HepG2 (cell line): ENCODE data around the gene EIF5A. TPM values are rescaled to one million over a fixed set of nuclear protein-coding genes. Genes with fewer than 3 reads are reported as not detected.

Source experiments
- ARNT2 ChIP-seq: sonication (generic); formaldehyde crosslinking; IDR thresholded peaks from 2 replicates; pipeline ENCODE4 v1.8.0; 2022; ENCODE audit warnings: mild to moderate bottlenecking, low read depth, missing genetic modification reagents, moderate library complexity
- ATF4 ChIP-seq, 2 experiments: fragments of 450-650 bp in 1 of 2; sonication (generic) in 1 of 2; formaldehyde crosslinking; IDR thresholded peaks; 2 replicates each; pipeline versions ENCODE4 v1.5.0 to v1.8.0; 2020 to 2022; ENCODE audit warnings: mild to moderate bottlenecking in 1 of 2, missing genetic modification reagents in 1 of 2
- CREB3 ChIP-seq: sonication (generic); formaldehyde crosslinking; IDR thresholded peaks from 2 replicates; pipeline ENCODE4 v1.5.0; 2020; ENCODE audit warnings: missing genetic modification reagents
- GPN1 ChIP-seq: sonication (generic); formaldehyde crosslinking; IDR thresholded peaks from 2 replicates; pipeline ENCODE4 v1.5.1; 2020; ENCODE audit warnings: missing genetic modification reagents, borderline replicate concordance
- JARID2 ChIP-seq: sonication (generic); formaldehyde crosslinking; IDR thresholded peaks from 2 replicates; pipeline ENCODE4 v1.8.1; 2023; ENCODE audit warnings: missing genetic modification reagents, inconsistent platforms; ENCODE audit not compliant: insufficient replicate concordance
- MBNL3 ChIP-seq: fragments of 250-450 bp; sonication (Bioruptor Pico); conservative IDR thresholded peaks from 2 replicates; pipeline ENCODE4 v1.8.0; 2022; ENCODE audit warnings: mild to moderate bottlenecking, inconsistent platforms
- MYNN ChIP-seq: sonication (generic); formaldehyde crosslinking; IDR thresholded peaks from 2 replicates; pipeline ENCODE4 v1.4.0; 2020; ENCODE audit warnings: mild to moderate bottlenecking, low read depth, missing genetic modification reagents
- NBN ChIP-seq: fragments of 450-650 bp; conservative IDR thresholded peaks from 2 replicates; pipeline ENCODE4 v1.6.1; 2017
- NCOA1 ChIP-seq: sonication (generic); formaldehyde crosslinking; IDR thresholded peaks from 2 replicates; pipeline ENCODE4 v1.9.0; 2021; ENCODE audit warnings: missing genetic modification reagents
- NFE2 ChIP-seq: sonication (generic); formaldehyde crosslinking; IDR thresholded peaks from 2 replicates; pipeline ENCODE4 v1.4.0; 2020; ENCODE audit warnings: missing genetic modification reagents
- NR2C2 ChIP-seq: sonication (generic); formaldehyde crosslinking; IDR thresholded peaks from 2 replicates; pipeline ENCODE4 v1.4.0; 2020; ENCODE audit warnings: missing genetic modification reagents, mild to moderate bottlenecking, moderate library complexity, borderline replicate concordance
- PHB2 ChIP-seq: fragments of 450-650 bp; IDR thresholded peaks from 2 replicates; pipeline ENCODE4 v1.6.1; 2018; ENCODE audit not compliant: partially characterized antibody
- PPARG ChIP-seq: conservative IDR thresholded peaks from 2 replicates; pipeline ENCODE4 v1.6.1; 2016; ENCODE audit warnings: missing biosample characterization, missing genetic modification reagents
- SALL2 ChIP-seq: sonication (generic); formaldehyde crosslinking; IDR thresholded peaks from 2 replicates; pipeline ENCODE4 v1.8.1; 2023; ENCODE audit warnings: mild to moderate bottlenecking, missing genetic modification reagents, inconsistent platforms
- SIN3B ChIP-seq: fragments of 150-350 bp; IDR thresholded peaks from 2 replicates; pipeline ENCODE4 v1.6.1; 2014; ENCODE audit warnings: low read length
- SRSF1 ChIP-seq: fragments of 200-400 bp; formaldehyde crosslinking; optimal IDR thresholded peaks from 2 replicates; pipeline ENCODE3; 2017; ENCODE audit warnings: mild to moderate bottlenecking, low read depth, low read length, moderate library complexity
- TAF15 ChIP-seq: fragments of 200-400 bp; formaldehyde crosslinking; IDR thresholded peaks from one replicate; pipeline ENCODE4 v1.6.1; 2018; ENCODE audit warnings: mild to moderate bottlenecking, low read depth, low read length; ENCODE audit not compliant: poor library complexity, severe bottlenecking
- ZNF12 ChIP-seq: sonication (generic); formaldehyde crosslinking; IDR thresholded peaks from 2 replicates; pipeline ENCODE4 v1.5.0; 2020; ENCODE audit warnings: missing genetic modification reagents
- ZNF235 ChIP-seq: sonication (generic); formaldehyde crosslinking; IDR thresholded peaks from 2 replicates; pipeline ENCODE4 v1.8.1; 2023; ENCODE audit warnings: mild to moderate bottlenecking, missing genetic modification reagents, borderline replicate concordance
- ZNF34 ChIP-seq: sonication (generic); formaldehyde crosslinking; IDR thresholded peaks from 2 replicates; pipeline ENCODE4 v1.4.0; 2020; ENCODE audit warnings: mild to moderate bottlenecking, missing genetic modification reagents, borderline replicate concordance
- ZNF562 ChIP-seq: sonication (generic); formaldehyde crosslinking; IDR thresholded peaks from 2 replicates; pipeline ENCODE4 v1.8.0; 2022; ENCODE audit warnings: missing genetic modification reagents, borderline replicate concordance
- ZNF607 ChIP-seq: sonication (generic); formaldehyde crosslinking; IDR thresholded peaks from 2 replicates; pipeline ENCODE4 v1.5.1; 2020; ENCODE audit warnings: missing genetic modification reagents, mild to moderate bottlenecking, borderline replicate concordance
- ZNF609 ChIP-seq: sonication (generic); formaldehyde crosslinking; IDR thresholded peaks from 2 replicates; pipeline ENCODE4 v1.4.0; 2020; ENCODE audit warnings: mild to moderate bottlenecking, missing genetic modification reagents, borderline replicate concordance
- ZSCAN12 ChIP-seq: sonication (generic); formaldehyde crosslinking; IDR thresholded peaks from 2 replicates; pipeline ENCODE4 v1.9.0; 2021; ENCODE audit warnings: mild to moderate bottlenecking, missing genetic modification reagents
- polyA plus RNA-seq, 8 experiments: library from polyadenylated mRNA; depleted of rRNA in 3 of 8; stranded (reverse) in 7 of 8; unstranded in 1 of 8; fragments of >200 nt; fragmentation: Illumina TruSeq in 4 of 8; extraction: Trizol in 4 of 8; gene quantifications; 2 replicates each; pipeline versions ENCODE4 v1.2.1 to v1.2.3, GENCODE V29; 2011 to 2016; ENCODE audit warnings: low read depth in 4 of 8, missing spikeins in 1 of 8, mixed read lengths in 1 of 8; ENCODE audit not compliant: insufficient read depth in 1 of 8
- total RNA-seq, 5 experiments: library from RNA; depleted of rRNA; stranded (reverse); fragments of >200 nt; fragmentation: Illumina TruSeq; extraction: Trizol; gene quantifications; 2 replicates each; pipeline ENCODE4 v1.2.3, GENCODE V29; 2016; ENCODE audit warnings: low read depth in 1 of 5

Gene EIF5A
- total and polyA plus RNA-seq, 2 of the 13 experiments (the other 11 are each of a cell fraction or from before 2014, with no cell fraction given): 319 to 337 TPM

- TF ChIP-seq ZNF609 (CRISPR knock-in tag) (peak; percentile 46; the same call in 1 of the 2 replicates), NBN (no peak), NR2C2 (CRISPR knock-in tag) (peak; percentile 77), ZNF235 (CRISPR knock-in tag) (0 out of 2 replicates have a peak, but pooled peaks have one; percentile 39), NCOA1 (CRISPR knock-in tag) (no peak), ZNF607 (CRISPR knock-in tag) (peak; percentile 61; the same call in 1 of the 2 replicates), NFE2 (CRISPR knock-in tag) (no peak), GPN1 (no peak), ARNT2 (0 out of 2 replicates have a peak, but pooled peaks have one; percentile 31), SIN3B (no peak), JARID2 (CRISPR knock-in tag) (peak; percentile 49), ZNF562 (CRISPR knock-in tag) (no peak), ZNF12 (CRISPR knock-in tag) (peak; percentile 49; the same call in 1 of the 2 replicates), MBNL3 (CRISPR knock-in tag) (no peak), ATF4 (CRISPR knock-in tag; IDR thresholded peaks at IDR 0.05) (no peak), PHB2 (no peak), SRSF1 (peak; percentile 74), ZNF34 (CRISPR knock-in tag) (0 out of 2 replicates have a peak, but pooled peaks have one; percentile 74), TAF15 (no peak), SALL2 (peak; percentile 13; the same call in 1 of the 2 replicates), MYNN (CRISPR knock-in tag) (no peak; the same call in 1 of the 2 replicates), CREB3 (CRISPR knock-in tag) (no peak), PPARG (CRISPR knock-in tag) (no peak; the same call in 1 of the 2 replicates), ZSCAN12 (CRISPR knock-in tag) (no peak)
These were observed at the start of gene EIF5A (continued) for GRCh38 chr17:7306911-7307685.
